Muscle of back (tissue), 11 donors: ENCODE measurements around the gene PIR. TPM values are rescaled to one million over a fixed set of nuclear protein-coding genes. Genes with fewer than 3 reads are reported as not detected.

ENCODE experiments used
- DNase-seq, 3 donors: peaks; one replicate each; pipeline versions ENCODE4 v3.0.0 to v3.0.0-alpha.2; 2013
- polyA plus RNA-seq, 10 donors: library from polyadenylated mRNA; unstranded; fragments of 120-200 nt; gene quantifications; one replicate each; pipeline ENCODE4 v1.2.1, GENCODE V29; 2013; ENCODE audit not compliant: insufficient read length in 10 of 10

PIR gene
- polyA plus RNA-seq, 10 donors = 2.5 to 4.5 (median 2.9) TPM

GRCh38 chrX:15350329-15350996, 142.7 kb downstream of the PIR start:
- peak in 1 of 3 donors; percentile 11 for DNase-seq

GRCh38 chrX:15349046-15349445, 144.1 kb downstream of the PIR start:
- peak; percentile 45 to 73 (median 58) for DNase-seq

- no peak for DNase-seq
These were observed 147.2 kb downstream of the PIR start for GRCh38 chrX:15345976-15346375.

- no peak for DNase-seq
These were observed 149.0 kb downstream of the PIR start for GRCh38 chrX:15344106-15344505.

GRCh38 chrX:15343075-15343476, 150.1 kb downstream of the PIR start:
- DNase-seq = no peak

GRCh38 chrX:15340867-15341266, 152.3 kb downstream of the PIR start:
- no peak for DNase-seq

- DNase-seq = peak; percentile 14 to 41 (median 27)
These were observed 157.1 kb downstream of the PIR start for GRCh38 chrX:15336023-15336413.

- DNase-seq = peak; percentile 95 to 97 (median 96)
These were observed 157.8 kb downstream of the PIR start, which contains the start of gene PIGA for GRCh38 chrX:15335135-15336022. Gene PIGA, minus strand, starts transcription at chrX:15335523. Its CDS starts 3,593 bp downstream, at chrX:15331930.

Other genes starting within 250 kb of the PIR start
- 1 to 10 TPM; 2.5 to 7.9 (median 4.1) TPM for gene ASB9, start 223.2 kb downstream of the PIR start, polyA plus RNA-seq
- gene ASB11, start 177.7 kb downstream of the PIR start, polyA plus RNA-seq = 10 to 100 TPM in 5 of 10 donors, 1 to 10 TPM in 5; 3.2 to 15.7 (median 10.0) TPM
- 10 to 100 TPM in 1 of 10 donors, 1 to 10 TPM in 9; 4.5 to 10.1 (median 7.7) TPM for gene PIGA, start 157.8 kb downstream of the PIR start, polyA plus RNA-seq
- 1 to 10 TPM in 3 of 10 donors, under 1 TPM in 7; 0.34 to 1.6 (median 0.86) TPM for gene VEGFD, start 108.9 kb downstream of the PIR start, polyA plus RNA-seq
- gene BMX, start 7.5 kb upstream of the PIR start, polyA plus RNA-seq = 1 to 10 TPM; 1.2 to 3.2 (median 2.3) TPM
- under 1 TPM in 3 of 10 donors, not detected in 7; 0.05 to 0.10 (median 0.09) TPM for gene ACE2, start 107.6 kb upstream of the PIR start, polyA plus RNA-seq
- gene CLTRN, start 171.5 kb upstream of the PIR start, polyA plus RNA-seq = under 1 TPM; 0.15 to 0.74 (median 0.49) TPM
- gene CA5B, start 244.9 kb upstream of the PIR start, polyA plus RNA-seq = 1 to 10 TPM; 2.9 to 6.7 (median 5.2) TPM